ENCODE data around the gene KRTAP4-6. TPM values are rescaled to one million over a fixed set of nuclear protein-coding genes. Genes with fewer than 3 reads are reported as not detected.

KRTAP4-6 gene
- not detected in 2 replicates for total RNA-seq

DNA sequence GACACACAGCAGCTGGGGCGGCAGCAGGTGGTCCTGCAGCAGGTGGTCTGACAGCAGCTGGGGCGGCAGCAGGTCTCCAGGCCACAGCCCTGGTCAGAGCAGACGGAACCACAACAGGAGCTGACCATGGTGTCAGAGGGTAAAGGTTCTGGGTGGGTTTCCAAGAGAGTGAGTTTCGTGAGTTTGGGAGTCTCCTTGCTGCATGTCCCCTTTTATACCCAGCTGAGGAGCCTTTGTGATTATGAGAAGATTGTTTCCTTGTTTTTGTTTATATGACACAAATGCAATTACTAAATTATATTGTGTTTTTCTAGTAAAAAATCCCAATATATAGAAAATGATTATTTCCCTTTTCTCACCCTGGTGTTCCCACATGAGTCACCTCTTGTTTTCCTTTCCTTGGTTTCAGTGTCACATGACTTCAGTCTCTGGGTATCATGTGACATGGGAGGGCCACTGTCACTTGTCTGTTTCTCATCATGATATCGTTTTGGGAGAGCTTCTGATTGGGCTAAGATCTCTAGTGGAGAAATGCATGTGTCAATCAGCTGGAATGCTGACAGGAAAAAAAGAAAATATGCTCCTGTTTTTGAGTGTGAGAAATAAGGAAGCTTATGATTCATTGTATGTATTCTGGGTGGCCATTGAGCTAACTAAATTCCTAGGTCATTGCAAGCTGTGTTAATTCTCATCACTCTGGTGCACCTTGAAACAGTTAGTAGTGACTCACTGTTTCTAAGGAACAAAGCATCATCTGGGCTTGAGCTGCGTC, at the start of gene KRTAP4-6:
KRTAP4-6 (minus strand) TSS at position 185 of the 772 bp plus-strand sequence; CDS start at position 128, 57 bp downstream.

DNA sequence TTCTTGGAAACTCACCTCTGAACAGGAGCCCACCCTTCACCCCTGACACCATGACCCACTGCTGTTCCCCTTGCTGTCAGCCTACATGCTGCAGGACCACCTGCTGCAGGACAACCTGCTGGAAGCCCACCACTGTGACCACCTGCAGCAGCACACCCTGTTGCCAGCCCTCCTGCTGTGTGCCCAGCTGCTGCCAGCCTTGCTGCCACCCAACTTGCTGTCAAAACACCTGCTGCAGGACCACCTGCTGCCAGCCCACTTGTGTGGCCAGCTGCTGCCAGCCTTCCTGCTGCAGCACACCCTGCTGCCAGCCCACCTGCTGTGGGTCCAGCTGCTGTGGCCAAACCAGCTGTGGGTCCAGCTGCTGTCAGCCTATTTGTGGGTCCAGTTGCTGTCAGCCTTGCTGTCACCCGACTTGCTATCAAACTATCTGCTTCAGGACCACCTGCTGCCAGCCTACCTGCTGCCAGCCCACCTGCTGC, 49.5 kb upstream of the KRTAP4-6 start, which contains the start of gene KRTAP9-1:
KRTAP9-1 (plus strand) TSS at position 51 of the 482 bp plus-strand sequence; CDS start at position 51, 0 bp downstream.

DNA sequence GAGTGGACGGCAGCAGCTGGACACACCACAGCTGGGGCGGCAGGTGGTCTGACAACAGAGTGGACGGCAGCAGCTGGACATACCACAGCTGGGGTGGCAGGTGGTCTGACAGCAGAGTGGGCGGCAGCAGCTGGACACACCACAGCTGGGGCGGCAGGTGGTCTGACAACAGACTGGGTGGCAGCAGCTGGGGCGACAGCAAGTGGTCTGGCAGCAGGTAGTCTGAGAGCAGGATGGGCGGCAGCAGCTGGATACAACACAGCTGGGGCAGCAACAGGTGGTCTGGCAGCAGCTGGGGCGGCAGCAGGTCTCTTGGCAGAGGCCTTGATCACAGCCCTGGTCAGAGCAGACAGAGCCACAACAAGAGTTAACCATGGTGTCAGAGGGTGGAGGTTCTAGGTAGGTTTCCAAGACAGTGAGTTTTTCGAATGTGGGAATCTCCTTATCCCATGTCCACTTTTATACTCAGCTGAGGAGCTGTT, 44.2 kb upstream of the KRTAP4-6 start, which contains the start of gene KRTAP4-1:
KRTAP4-1 (minus strand) TSS at position 432 of the 482 bp plus-strand sequence; CDS start at position 375, 57 bp downstream.

DNA sequence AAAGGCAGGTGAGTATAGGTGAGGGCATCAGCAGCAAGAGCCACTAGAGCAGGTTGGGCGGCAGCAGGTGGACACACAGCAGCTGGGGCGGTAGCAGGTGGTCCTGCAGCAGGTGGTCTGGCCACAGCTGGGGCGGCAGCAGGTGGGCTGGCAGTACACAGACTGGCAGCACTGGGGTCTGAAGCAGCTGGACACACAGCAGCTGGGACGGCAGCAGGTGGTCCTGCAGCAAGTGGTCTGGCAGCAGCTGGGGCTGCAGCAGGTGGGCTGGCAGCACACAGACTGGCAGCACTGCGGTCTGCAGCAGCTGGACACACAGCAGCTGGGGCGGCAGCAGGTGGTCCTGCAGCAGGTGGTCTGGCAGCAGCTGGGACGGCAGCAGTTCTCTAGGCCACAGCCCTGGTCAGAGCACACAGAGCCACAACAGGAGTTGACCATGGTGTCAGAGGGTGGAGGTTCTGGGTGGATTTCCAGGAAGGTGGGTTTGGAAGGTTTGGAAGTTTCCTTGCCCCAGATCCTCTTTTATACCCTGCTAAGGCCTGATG, 37.5 kb upstream of the KRTAP4-6 start, which contains the start of gene KRTAP4-2:
KRTAP4-2 (minus strand) TSS at position 495 of the 545 bp plus-strand sequence; CDS start at position 438, 57 bp downstream.

DNA sequence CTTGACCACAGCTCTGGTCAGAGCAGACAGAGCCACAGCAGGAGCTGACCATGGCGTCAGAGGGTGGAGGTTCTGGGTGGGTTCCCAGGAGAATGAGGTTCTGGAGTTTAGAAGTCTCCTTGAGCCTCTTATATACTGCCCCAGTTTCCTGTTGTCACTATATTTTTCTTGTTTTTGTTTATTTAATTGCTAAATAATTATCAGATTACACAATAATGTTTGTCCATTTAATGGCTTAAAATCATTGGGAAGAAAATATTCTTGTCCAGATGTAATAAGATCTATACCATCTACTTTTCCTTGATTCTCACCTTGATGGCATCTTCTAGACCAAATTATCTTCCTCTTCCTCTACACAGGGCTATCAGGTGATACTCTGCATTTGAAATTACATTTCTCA, 27.8 kb upstream of the KRTAP4-6 start, which contains the start of gene KRTAP4-3:
KRTAP4-3 (minus strand) TSS at position 101 of the 400 bp plus-strand sequence; CDS start at position 52, 49 bp downstream.

DNA sequence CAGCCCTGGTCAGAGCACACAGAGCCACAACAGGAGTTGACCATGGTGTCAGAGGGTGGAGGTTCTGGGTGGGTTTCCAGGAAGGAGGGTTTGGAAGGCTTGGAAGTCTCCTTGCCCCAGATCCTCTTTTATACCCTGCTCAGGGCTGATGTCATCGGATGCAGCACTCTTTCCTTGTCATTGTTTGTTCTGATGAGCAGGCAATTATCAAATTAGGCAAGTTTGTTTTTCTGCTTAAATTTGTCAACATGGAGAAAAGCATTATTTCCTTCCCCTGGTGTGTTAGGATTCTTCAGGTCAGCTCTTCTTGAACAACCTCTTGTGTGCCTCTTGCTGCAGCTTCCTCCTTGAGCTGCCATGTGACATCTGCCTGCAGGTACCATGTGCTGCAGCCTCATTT, 20.3 kb upstream of the KRTAP4-6 start, which contains the start of gene KRTAP4-4:
KRTAP4-4 (minus strand) TSS at position 101 of the 400 bp plus-strand sequence; CDS start at position 44, 57 bp downstream.

DNA sequence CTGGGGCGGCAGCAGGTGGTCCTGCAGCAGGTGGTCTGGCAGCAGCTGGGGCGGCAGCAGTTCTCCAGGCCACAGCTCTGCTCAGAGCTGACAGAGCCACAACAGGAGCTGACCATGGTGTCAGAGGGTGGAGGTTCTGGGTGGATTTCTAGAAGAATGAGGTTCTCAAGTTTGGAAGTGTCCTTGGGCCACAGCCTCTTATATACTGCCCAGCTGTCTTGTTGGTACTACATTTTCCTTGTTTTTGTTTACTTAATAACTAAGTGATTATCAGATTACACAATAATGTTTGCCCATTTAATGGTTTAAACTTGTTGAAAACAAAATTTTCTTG, 9.3 kb upstream of the KRTAP4-6 start, which contains the start of gene KRTAP4-5:
KRTAP4-5 (minus strand) TSS at position 174 of the 334 bp plus-strand sequence; CDS start at position 116, 58 bp downstream.

DNA sequence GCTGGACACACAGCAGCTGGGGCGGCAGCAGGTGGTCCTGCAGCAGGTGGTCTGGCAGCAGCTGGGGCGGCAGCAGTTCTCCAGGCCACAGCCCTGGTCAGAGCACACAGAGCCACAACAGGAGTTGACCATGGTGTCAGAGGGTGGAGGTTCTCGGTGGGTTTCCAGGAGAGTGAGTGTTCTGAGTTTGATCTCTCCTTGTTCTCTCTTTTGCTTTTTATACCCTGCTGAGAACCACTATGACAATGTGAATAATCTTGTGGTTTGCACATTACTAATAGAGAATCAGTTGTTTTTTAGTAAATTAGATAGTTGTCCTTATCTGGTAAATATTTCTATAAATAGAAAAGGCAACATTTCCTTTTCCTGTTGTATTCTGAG, 16.4 kb downstream of the KRTAP4-6 start, which contains the start of gene KRTAP4-12:
KRTAP4-12 (minus strand) TSS at position 192 of the 381 bp plus-strand sequence; CDS start at position 132, 60 bp downstream.

DNA sequence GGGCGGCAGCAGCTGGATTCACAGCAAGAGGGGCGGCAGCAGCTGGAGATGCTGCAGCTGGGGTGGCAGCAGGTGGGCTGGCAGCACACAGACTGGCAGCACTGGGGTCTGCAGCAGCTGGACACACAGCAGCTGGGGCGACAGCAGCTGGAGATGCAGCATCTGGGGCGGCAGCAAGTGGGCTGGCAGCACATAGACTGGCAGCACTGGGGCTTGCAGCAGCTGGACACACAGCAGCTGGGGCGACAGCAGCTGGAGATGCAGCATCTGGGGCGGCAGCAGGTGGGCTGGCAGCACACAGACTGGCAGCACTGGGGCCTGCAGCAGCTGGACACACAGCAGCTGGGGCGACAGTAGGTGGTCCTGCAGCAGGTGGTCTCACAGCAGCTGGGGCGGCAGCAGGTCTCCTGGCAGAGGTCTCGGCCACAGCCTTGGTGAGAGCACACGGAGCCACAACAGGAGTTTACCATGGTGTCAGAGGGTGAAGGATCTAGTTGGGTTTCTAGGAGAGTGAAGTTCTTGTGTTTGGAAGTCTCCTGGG, 22.4 kb downstream of the KRTAP4-6 start, which contains the start of gene KRTAP4-11:
KRTAP4-11 (minus strand) TSS at position 528 of the 541 bp plus-strand sequence; CDS start at position 470, 58 bp downstream.

DNA sequence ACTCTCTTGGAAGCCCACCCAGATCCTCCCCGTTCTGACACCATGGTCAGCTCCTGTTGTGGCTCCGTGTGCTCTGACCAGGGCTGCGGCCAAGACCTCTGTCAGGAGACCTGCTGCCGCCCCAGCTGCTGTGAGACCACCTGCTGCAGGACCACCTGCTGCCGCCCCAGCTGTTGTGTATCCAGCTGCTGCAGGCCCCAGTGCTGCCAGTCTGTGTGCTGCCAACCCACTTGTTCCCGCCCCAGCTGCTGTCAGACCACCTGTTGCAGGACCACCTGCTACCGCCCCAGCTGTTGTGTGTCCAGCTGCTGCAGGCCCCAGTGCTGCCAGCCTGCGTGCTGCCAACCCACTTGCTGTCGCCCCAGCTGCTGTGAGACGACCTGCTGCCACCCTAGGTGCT, 35.0 kb downstream of the KRTAP4-6 start, which contains the start of gene KRTAP4-9:
KRTAP4-9 (plus strand) TSS at position 43 of the 400 bp plus-strand sequence; CDS start at position 43, 0 bp downstream.

DNA sequence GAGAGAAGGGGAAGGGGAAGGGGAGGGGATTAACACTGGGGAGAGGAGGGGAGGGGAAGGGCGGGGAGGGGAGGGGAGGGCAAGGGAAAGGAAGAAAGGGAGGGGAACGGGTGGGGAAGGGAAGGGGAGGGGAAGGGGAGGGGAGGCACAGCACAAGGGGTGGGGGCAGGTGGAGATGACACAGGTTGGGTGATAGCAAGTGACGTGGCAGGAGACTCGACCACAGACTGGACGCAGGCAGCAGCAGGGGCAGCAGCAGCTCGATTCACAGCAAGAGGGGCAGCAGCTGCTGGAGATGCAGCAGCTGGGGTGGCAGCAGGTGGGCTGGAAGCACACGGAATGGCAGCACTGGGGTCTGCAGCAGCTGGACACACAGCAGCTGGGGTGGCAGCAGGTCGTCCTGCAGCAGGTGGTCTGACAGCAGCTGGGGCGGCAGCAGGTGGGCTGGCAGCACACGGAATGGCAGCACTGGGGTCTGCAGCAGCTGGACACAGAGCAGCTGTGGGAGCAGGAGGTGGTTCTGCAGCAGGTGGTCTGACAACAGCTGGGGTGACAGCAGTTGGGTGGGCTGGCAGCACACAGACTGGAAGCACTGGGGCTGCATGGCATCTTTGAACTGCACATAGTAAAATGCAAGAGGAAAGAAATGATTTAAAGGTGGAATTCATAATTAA, 38.6 kb downstream of the KRTAP4-6 start, which contains the start of gene KRTAP4-16:
KRTAP4-16 (minus strand) TSS at position 624 of the 674 bp plus-strand sequence; CDS start at position 624, 0 bp downstream.

DNA sequence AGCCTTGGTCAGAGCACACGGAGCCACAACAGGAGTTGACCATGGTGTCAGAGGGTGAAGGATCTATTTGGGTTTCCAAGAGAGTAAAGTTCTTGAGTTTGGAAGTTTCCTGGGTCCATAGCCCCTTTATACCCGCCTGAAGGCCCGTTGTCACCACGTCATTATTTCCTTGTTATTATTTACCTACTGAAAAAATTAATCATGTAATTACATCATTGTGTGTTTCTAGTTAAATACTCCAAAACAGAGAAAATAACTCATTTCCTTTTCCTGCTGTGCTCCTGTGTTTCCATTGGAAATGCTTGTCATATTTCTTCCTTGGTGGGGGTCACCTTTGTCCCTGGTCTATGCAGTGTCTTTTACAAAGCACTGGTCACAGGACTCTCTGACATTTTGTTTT, 42.3 kb downstream of the KRTAP4-6 start, which contains the start of gene KRTAP4-8:
KRTAP4-8 (minus strand) TSS at position 101 of the 400 bp plus-strand sequence; CDS start at position 43, 58 bp downstream.

Other genes starting within 250 kb of the KRTAP4-6 start
- under 0.01 TPM in 1 of 2 replicates, not detected in the other for gene KRT23, start 202.9 kb downstream of the KRTAP4-6 start, total RNA-seq
- 0.52 TPM in 1 of 2 replicates, not detected in the other for gene KRT39, start 173.6 kb downstream of the KRTAP4-6 start, total RNA-seq
- gene KRT40, start 156.2 kb downstream of the KRTAP4-6 start, total RNA-seq = not detected in 2 replicates
- gene KRTAP3-3, start 146.4 kb downstream of the KRTAP4-6 start, total RNA-seq = not detected in 2 replicates
- gene KRTAP3-2, start 140.6 kb downstream of the KRTAP4-6 start, total RNA-seq = not detected in 2 replicates
- not detected in 2 replicates for gene KRTAP3-1, start 131.4 kb downstream of the KRTAP4-6 start, total RNA-seq
- gene KRTAP1-5, start 113.3 kb downstream of the KRTAP4-6 start, total RNA-seq = 10.1 TPM in 1 of 2 replicates, not detected in the other
- not detected in 2 replicates for gene KRTAP1-4, start 110.3 kb downstream of the KRTAP4-6 start, total RNA-seq
- gene KRTAP1-3, start 105.7 kb downstream of the KRTAP4-6 start, total RNA-seq = not detected in 2 replicates
- gene KRTAP1-1, start 99.1 kb downstream of the KRTAP4-6 start, total RNA-seq = not detected in 2 replicates
- not detected in 2 replicates for gene KRTAP2-1, start 93.2 kb downstream of the KRTAP4-6 start, total RNA-seq
- gene KRTAP2-2, start 85.3 kb downstream of the KRTAP4-6 start, total RNA-seq = not detected in 2 replicates
- gene KRTAP2-3, start 80.4 kb downstream of the KRTAP4-6 start, total RNA-seq = 1.9 TPM in 1 of 2 replicates, not detected in the other
- not detected in 2 replicates for gene KRTAP2-4, start 74.7 kb downstream of the KRTAP4-6 start, total RNA-seq
- gene KRTAP4-7, start 56.4 kb downstream of the KRTAP4-6 start, total RNA-seq = not detected in 2 replicates
- not detected in 2 replicates for gene KRTAP4-8, start 42.4 kb downstream of the KRTAP4-6 start, total RNA-seq
- not detected in 2 replicates for gene KRTAP4-16, start 38.3 kb downstream of the KRTAP4-6 start, total RNA-seq
- not detected in 2 replicates for gene KRTAP4-9, start 35.2 kb downstream of the KRTAP4-6 start, total RNA-seq
- not detected in 2 replicates for gene KRTAP4-11, start 22.2 kb downstream of the KRTAP4-6 start, total RNA-seq
- not detected in 2 replicates for gene KRTAP4-12, start 16.4 kb downstream of the KRTAP4-6 start, total RNA-seq
- not detected in 2 replicates for gene KRTAP4-5, start 9.3 kb upstream of the KRTAP4-6 start, total RNA-seq
- gene KRTAP4-4, start 20.2 kb upstream of the KRTAP4-6 start, total RNA-seq = not detected in 2 replicates
- gene KRTAP4-3, start 27.7 kb upstream of the KRTAP4-6 start, total RNA-seq = not detected in 2 replicates
- gene KRTAP4-2, start 37.7 kb upstream of the KRTAP4-6 start, total RNA-seq = not detected in 2 replicates
- gene KRTAP4-1, start 44.4 kb upstream of the KRTAP4-6 start, total RNA-seq = 0.13 TPM in 1 of 2 replicates, not detected in the other
- not detected in 2 replicates for gene KRTAP9-1, start 49.3 kb upstream of the KRTAP4-6 start, total RNA-seq
- gene KRTAP9-2, start 86.1 kb upstream of the KRTAP4-6 start, total RNA-seq = not detected in 2 replicates
- gene KRTAP9-3, start 91.9 kb upstream of the KRTAP4-6 start, total RNA-seq = not detected in 2 replicates
- not detected in 2 replicates for gene KRTAP9-8, start 97.5 kb upstream of the KRTAP4-6 start, total RNA-seq
- not detected in 2 replicates for gene KRTAP9-4, start 109.1 kb upstream of the KRTAP4-6 start, total RNA-seq
- not detected in 2 replicates for gene KRTAP9-9, start 114.8 kb upstream of the KRTAP4-6 start, total RNA-seq
- gene KRTAP9-6, start 124.8 kb upstream of the KRTAP4-6 start, total RNA-seq = not detected in 2 replicates
- not detected in 2 replicates for gene KRTAP9-7, start 135.2 kb upstream of the KRTAP4-6 start, total RNA-seq
- gene KRTAP29-1, start 162.3 kb upstream of the KRTAP4-6 start, total RNA-seq = not detected in 2 replicates
- gene KRTAP16-1, start 168.8 kb upstream of the KRTAP4-6 start, total RNA-seq = not detected in 2 replicates
- gene KRTAP17-1, start 175.2 kb upstream of the KRTAP4-6 start, total RNA-seq = not detected in 2 replicates
- gene KRT33A, start 210.3 kb upstream of the KRTAP4-6 start, total RNA-seq = not detected in 2 replicates
- not detected in 2 replicates for gene KRT33B, start 229.3 kb upstream of the KRTAP4-6 start, total RNA-seq
- gene KRT34, start 241.8 kb upstream of the KRTAP4-6 start, total RNA-seq = 8.0 TPM in 1 of 2 replicates, not detected in the other